NT2/D1 (cell line): Measurements from ENCODE around the gene CNOT1.

Source experiments
- DNase-seq: peaks from one replicate; pipeline ENCODE4 v3.0.0-alpha.2; 2011; ENCODE audit warnings: low read depth, low spot score
- H3K27me3 ChIP-seq: 2 replicates; pipeline ENCODE4 v1.6.0; 2011; ENCODE audit warnings: mild to moderate bottlenecking; ENCODE audit not compliant: insufficient read length, insufficient read depth
- H3K36me3 ChIP-seq: 2 replicates; pipeline ENCODE4 v1.6.1; 2011; ENCODE audit warnings: mild to moderate bottlenecking, low read length, mixed read lengths; ENCODE audit not compliant: insufficient read depth, insufficient read length
- H3K4me1 ChIP-seq: 2 replicates; pipeline ENCODE4 v1.5.1; 2011; ENCODE audit not compliant: insufficient read depth, insufficient read length
- H3K4me3 ChIP-seq: 2 replicates; pipeline ENCODE4 v1.5.1; 2011; ENCODE audit warnings: low read depth; ENCODE audit not compliant: insufficient read length
- H3K9ac ChIP-seq: 2 replicates; pipeline ENCODE4 v1.6.0; 2011; ENCODE audit warnings: low read depth; ENCODE audit not compliant: insufficient read length
- H3K9me3 ChIP-seq: 2 replicates; pipeline ENCODE4 v1.5.1; 2011; ENCODE audit warnings: mild to moderate bottlenecking, low read length; ENCODE audit not compliant: insufficient read depth
- SUZ12 ChIP-seq: IDR thresholded peaks from 2 replicates; pipeline ENCODE4 v1.6.1; 2011; ENCODE audit not compliant: insufficient read length, insufficient read depth; ENCODE audit errors: extremely low read depth
- YY1 ChIP-seq: IDR thresholded peaks from 2 replicates; pipeline ENCODE4 v1.6.1; 2011; ENCODE audit not compliant: insufficient read length, insufficient read depth
- ZNF274 ChIP-seq: IDR thresholded peaks from 2 replicates; pipeline ENCODE4 v1.6.1; 2011; ENCODE audit warnings: mild to moderate bottlenecking, low read depth, low read length

CNOT1 gene

DNA sequence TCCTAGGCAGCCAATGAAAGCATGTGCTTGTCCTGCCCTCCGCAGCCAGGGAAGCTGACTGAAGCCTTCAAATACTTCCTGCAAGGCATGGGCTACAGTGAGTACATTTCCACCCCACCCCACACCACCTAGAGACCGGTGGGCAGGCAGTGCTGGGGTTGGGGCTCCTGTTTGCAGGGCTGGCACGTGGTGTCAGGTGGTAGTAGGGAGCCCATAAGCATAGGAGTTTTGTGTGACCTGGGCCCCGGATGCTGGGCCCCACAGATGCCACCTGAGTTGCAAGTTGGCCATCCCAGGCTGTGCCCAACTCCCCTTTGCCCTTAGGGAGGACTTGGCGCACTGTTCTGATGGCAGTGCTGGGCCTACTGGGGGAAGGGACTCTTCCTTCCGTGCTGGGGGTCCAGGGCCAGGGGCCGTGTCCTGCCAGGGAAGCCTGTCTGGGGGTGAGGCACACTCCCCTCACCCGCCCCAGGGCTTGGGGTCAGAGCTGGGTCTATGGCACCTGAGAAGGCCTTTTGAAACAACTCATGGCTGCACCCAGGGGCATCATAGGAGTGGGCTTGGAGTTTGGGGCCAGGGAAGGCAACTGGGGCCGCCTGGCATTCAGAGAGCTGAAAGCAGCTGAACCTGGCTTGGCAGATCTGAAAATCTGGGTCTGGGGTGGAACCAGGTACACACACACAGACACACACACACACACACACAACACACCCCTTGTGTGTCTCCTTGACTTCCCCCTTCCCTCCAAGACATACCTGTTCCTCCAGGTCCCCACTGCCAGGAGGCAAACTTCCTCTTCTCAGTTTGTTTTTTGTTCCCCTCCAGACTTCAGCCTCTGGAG lies 120.2 kb downstream of the CNOT1 start:
- Histone ChIP-seq H3K4me3 (no peak overlapping the region), H3K9me3 (no peaks in the 10 kb centered on the region), H3K9ac (no peak overlapping the region), H3K36me3 (peaks cover 33% of the 10 kb centered on the region), H3K4me1 (peaks cover 18% of the 10 kb centered on the region), H3K27me3 (no peaks in the 10 kb centered on the region)
- no peak for DNase-seq
- TF ChIP-seq SUZ12: no peak
- no peak for TF ChIP-seq YY1
- no peak for TF ChIP-seq ZNF274

GRCh38 chr16:58508671-58509251 lies 120.9 kb downstream of the CNOT1 start:
- Histone ChIP-seq H3K27me3 (no peaks in the 10 kb centered on the region), H3K9me3 (no peaks in the 10 kb centered on the region), H3K36me3 (peaks cover 40% of the 10 kb centered on the region), H3K9ac (no peak overlapping the region), H3K4me1 (peaks cover 18% of the 10 kb centered on the region), H3K4me3 (no peak overlapping the region)
- TF ChIP-seq SUZ12 (no peak), ZNF274 (no peak)
- DNase-seq: no peak

DNA sequence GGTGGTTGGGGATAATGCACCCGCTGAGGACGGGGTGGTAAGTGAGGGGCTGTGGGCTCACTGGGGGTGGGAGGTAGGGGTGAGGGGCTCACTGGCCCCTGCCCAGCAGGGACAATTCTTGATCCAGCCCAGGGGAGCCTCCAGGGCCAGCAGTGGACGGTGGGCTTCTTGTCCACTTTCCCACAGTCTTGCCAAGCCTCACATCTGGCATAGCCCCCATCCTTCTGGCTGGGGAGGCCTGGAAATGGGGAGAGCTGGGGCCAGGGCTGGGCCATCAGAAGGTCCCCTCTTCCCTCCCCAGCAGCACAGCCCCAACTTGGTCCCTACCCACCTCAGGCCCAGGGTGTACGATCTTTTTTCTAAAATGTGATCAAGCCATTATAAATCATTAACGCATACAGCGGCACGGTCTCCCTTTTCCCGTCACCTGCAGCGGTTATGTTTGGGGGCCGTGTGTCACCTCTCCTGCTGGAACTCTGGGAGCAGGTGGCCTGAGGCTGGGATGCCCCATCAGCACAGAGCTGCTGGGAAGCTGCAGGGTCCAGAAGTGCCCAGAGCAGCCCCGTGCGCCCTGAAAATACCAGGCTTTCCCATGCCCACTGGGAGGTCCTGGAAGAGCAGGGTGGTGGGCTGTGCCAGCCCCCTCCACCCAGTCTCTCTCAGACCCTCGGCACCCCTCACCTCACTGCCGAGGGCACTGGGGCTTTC lies 121.5 kb downstream of the CNOT1 start:
- H3K27me3 ChIP-seq: no peaks in the 10 kb centered on the region
- H3K9me3 ChIP-seq: no peaks in the 10 kb centered on the region
- H3K4me1 ChIP-seq: peaks cover 18% of the 10 kb centered on the region
- no peak overlapping the region for H3K9ac ChIP-seq
- no peak for DNase-seq
- H3K36me3 ChIP-seq: peaks cover 43% of the 10 kb centered on the region
- TF ChIP-seq ZNF274: no peak
- no peak for TF ChIP-seq SUZ12
- no peak for TF ChIP-seq YY1
- no peak overlapping the region for H3K4me3 ChIP-seq

DNA sequence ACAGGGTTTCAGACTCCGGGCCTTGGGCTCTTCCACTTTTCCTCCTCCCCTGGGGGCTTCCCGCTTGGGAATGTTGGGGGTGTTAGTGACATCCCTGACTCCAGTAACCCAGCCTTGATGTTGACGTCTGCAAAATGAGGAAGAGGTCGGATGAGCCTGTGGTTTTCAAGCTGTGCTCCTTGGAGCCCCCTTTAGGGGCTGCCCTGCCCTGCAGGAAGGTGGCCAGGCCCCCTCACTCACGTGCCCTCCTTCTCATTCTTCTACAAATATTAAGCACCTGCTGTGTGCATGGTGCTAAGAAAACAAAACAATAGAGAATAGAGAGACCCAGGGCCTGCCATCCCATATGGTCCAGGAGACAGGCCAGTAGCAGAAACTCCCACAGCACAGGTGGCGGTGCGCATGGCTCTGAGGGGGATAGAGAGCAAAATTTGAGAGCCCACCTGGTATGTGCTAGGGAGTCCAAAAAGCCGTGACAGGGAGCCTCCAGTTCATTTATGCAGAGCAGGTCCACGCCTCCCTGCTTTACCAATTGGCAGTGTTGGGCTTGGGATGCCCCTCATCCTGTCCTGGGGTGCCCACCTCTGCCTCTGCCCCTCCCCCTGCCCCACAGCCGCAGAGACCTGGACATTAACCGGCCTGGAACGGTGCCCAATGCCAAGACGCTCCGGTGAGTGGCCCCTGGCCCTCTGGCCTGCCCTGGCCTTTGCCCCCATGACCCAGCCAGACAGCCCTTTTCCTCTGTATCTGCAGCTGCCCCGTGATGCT lies 122.2 kb downstream of the CNOT1 start:
- no peak overlapping the region for H3K9ac ChIP-seq
- H3K36me3 ChIP-seq: peaks cover 43% of the 10 kb centered on the region
- no peaks in the 10 kb centered on the region for H3K9me3 ChIP-seq
- TF ChIP-seq ZNF274 (no peak), SUZ12 (no peak), YY1 (no peak)
- no peaks in the 10 kb centered on the region for H3K27me3 ChIP-seq
- no peak overlapping the region for H3K4me3 ChIP-seq
- DNase-seq: no peak
- peaks cover 18% of the 10 kb centered on the region for H3K4me1 ChIP-seq

DNA sequence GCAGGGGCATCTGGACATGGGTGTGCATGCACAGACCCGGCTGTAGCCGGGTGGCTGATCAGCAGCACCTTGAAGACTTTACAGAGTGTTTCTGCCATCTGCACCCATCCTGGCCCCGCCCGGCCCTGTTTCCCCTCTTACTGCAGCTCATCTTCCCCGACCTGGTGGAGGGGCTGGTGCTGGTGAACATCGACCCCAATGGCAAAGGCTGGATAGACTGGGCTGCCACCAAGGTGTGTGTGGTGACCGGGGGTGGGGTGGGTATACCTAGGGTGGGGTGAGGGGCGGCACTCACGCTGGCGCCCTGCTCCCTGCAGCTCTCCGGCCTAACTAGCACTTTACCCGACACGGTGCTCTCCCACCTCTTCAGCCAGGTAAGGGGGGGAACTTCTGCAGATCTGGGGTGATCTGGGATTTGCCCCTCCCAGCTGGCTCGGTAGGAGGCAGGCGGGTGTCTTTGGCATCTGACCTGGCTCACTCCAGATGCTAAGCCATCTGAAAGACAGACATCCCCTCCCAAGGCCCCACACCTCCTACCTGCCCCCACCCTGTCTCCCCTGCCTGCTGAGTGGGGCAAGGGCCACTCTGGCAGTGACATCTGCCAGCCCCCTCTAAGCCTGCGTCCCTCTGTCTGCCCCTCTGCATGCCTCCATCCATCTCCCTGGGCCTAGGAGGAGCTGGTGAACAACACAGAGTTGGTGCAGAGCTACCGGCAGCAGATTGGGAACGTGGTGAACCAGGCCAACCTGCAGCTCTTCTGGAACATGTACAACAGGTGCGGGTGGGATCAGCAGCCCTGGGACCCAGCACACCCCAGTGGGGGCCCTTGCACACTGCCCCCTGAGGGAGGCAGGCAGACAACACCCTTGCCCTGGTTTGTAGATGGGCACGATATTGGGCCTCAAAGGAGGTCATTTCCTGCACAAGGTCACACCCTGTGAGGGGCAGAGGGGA lies 123.1 kb downstream of the CNOT1 start:
- Histone ChIP-seq H3K36me3 (peaks cover 35% of the 10 kb centered on the region), H3K9me3 (no peaks in the 10 kb centered on the region), H3K4me3 (no peak overlapping the region), H3K4me1 (peaks cover 14% of the 10 kb centered on the region), H3K9ac (no peak overlapping the region), H3K27me3 (no peaks in the 10 kb centered on the region)
- DNase-seq: no peak
- TF ChIP-seq YY1 (no peak), ZNF274 (no peak), SUZ12 (no peak)
